ENCODE measurements around the gene CDH16. TPM values are rescaled to one million over a fixed set of nuclear protein-coding genes. Genes with fewer than 3 reads are reported as not detected.
A peak's percentile ranks its signal among the peaks of the same experiment; 100 is the strongest.

The CDH16 gene
- total RNA-seq, 1 donor from 2014 or later, result not detected

DNA sequence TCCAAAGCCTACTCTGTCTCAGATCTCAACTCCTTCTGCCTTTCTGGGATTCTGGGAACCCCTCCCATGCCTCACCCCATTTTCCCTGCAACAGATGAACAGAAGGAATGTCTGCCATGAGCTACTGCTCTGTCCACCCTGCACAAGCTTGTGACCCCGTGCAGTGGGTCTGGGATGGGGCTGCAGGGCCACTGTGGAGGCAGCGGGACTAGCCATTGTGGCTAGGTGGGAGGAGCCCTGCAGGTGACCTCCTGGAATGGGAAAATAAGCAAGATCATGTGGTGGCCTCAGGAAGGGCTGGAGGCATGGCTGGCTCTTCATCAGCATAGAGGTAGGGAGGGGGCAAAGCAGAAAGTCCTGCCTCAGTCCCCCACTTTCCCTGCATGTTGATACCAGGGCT, 24.6 kb downstream of the CDH16 start:
- H3K9me3 Mint-ChIP-seq, result no peaks in the 10 kb centered on the region
- no peaks in the 10 kb centered on the region for H3K27me3 Mint-ChIP-seq (ENCODE audit: low read depth)
- H3K4me1 Mint-ChIP-seq, result peaks cover 5% of the 10 kb centered on the region
- no peaks in the 10 kb centered on the region for H3K36me3 Mint-ChIP-seq
- TF ChIP-seq, protein P1, sequence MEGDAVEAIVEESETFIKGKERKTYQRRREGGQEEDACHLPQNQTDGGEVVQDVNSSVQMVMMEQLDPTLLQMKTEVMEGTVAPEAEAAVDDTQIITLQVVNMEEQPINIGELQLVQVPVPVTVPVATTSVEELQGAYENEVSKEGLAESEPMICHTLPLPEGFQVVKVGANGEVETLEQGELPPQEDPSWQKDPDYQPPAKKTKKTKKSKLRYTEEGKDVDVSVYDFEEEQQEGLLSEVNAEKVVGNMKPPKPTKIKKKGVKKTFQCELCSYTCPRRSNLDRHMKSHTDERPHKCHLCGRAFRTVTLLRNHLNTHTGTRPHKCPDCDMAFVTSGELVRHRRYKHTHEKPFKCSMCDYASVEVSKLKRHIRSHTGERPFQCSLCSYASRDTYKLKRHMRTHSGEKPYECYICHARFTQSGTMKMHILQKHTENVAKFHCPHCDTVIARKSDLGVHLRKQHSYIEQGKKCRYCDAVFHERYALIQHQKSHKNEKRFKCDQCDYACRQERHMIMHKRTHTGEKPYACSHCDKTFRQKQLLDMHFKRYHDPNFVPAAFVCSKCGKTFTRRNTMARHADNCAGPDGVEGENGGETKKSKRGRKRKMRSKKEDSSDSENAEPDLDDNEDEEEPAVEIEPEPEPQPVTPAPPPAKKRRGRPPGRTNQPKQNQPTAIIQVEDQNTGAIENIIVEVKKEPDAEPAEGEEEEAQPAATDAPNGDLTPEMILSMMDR (IDR thresholded peaks at IDR 0.05; ENCODE audit: unreplicated experiment), result no peak
- no peak for DNase-seq (ENCODE audit: low spot score in 2 of 2, unreplicated experiment in 2 of 2)
- H3K4me3 Mint-ChIP-seq, result no peak overlapping the region
- H3K27ac Mint-ChIP-seq, result no peak overlapping the region

GRCh38 chr16:66891797-66892196, 26.9 kb downstream of the CDH16 start:
- H3K9me3 Mint-ChIP-seq, result no peaks in the 10 kb centered on the region
- no peak overlapping the region for H3K27ac Mint-ChIP-seq

GRCh38 chr16:66891360-66891759, 27.3 kb downstream of the CDH16 start:
- peaks cover 24% of the 10 kb centered on the region for H3K4me1 Mint-ChIP-seq
- no peaks in the 10 kb centered on the region for H3K36me3 Mint-ChIP-seq
- no peaks in the 10 kb centered on the region for H3K27me3 Mint-ChIP-seq (ENCODE audit: low read depth)
- no peak overlapping the region for H3K27ac Mint-ChIP-seq
- TF ChIP-seq, protein P1 (IDR thresholded peaks at IDR 0.05; ENCODE audit: unreplicated experiment), result no peak
- DNase-seq (ENCODE audit: low spot score in 2 of 2, unreplicated experiment in 2 of 2), result no peak
- no peak overlapping the region for H3K4me3 Mint-ChIP-seq
- no peaks in the 10 kb centered on the region for H3K9me3 Mint-ChIP-seq

More at GRCh38 chr16:66891797-66892196, 26.9 kb downstream of the CDH16 start:
- no peaks in the 10 kb centered on the region for H3K36me3 Mint-ChIP-seq
- DNase-seq (ENCODE audit: low spot score in 2 of 2, unreplicated experiment in 2 of 2), result no peak
- peaks cover 20% of the 10 kb centered on the region for H3K4me1 Mint-ChIP-seq
- H3K27me3 Mint-ChIP-seq (ENCODE audit: low read depth), result no peaks in the 10 kb centered on the region
- H3K4me3 Mint-ChIP-seq, result no peak overlapping the region
- TF ChIP-seq, protein P1 (IDR thresholded peaks at IDR 0.05; ENCODE audit: unreplicated experiment), result no peak

- Mint-ChIP-seq H3K36me3 (peaks cover under 1% of the 10 kb centered on the region), H3K9me3 (no peaks in the 10 kb centered on the region), H3K4me1 (peaks cover 29% of the 10 kb centered on the region), H3K27ac (no peak overlapping the region), H3K27me3 (ENCODE audit: low read depth) (no peaks in the 10 kb centered on the region), H3K4me3 (no peak overlapping the region)
- no peak for DNase-seq (ENCODE audit: low spot score in 2 of 2, unreplicated experiment in 2 of 2)
- TF ChIP-seq, protein P1 (IDR thresholded peaks at IDR 0.05; ENCODE audit: unreplicated experiment), result no peak
Observed at GRCh38 chr16:66890799-66891198, 27.9 kb downstream of the CDH16 start.

- H3K9me3 Mint-ChIP-seq, result no peaks in the 10 kb centered on the region
- H3K4me1 Mint-ChIP-seq, result peaks cover 34% of the 10 kb centered on the region
- no peaks in the 10 kb centered on the region for H3K27me3 Mint-ChIP-seq (ENCODE audit: low read depth)
- no peak for DNase-seq (ENCODE audit: low spot score in 2 of 2, unreplicated experiment in 2 of 2)
- TF ChIP-seq, protein P1 (IDR thresholded peaks at IDR 0.05; ENCODE audit: unreplicated experiment), result no peak
- peak overlapping the region; percentile 25 for H3K27ac Mint-ChIP-seq
- H3K4me3 Mint-ChIP-seq, result no peak overlapping the region
- peaks cover 7% of the 10 kb centered on the region for H3K36me3 Mint-ChIP-seq
Observed at GRCh38 chr16:66889622-66890021, 29.1 kb downstream of the CDH16 start.
